HepG2 (cell line): ENCODE data around the gene SMARCD1. TPM values are rescaled to one million over a fixed set of nuclear protein-coding genes. Genes with fewer than 3 reads are reported as not detected.

ENCODE experiments used
- ATF7-NPFF ChIP-seq: sonication (generic); formaldehyde crosslinking; IDR thresholded peaks from 2 replicates; pipeline ENCODE4 v1.8.1; 2023; ENCODE audit warnings: mild to moderate bottlenecking, low read depth, missing genetic modification reagents, moderate library complexity
- BCL3 ChIP-seq: sonication (generic); formaldehyde crosslinking; IDR thresholded peaks from 2 replicates; pipeline ENCODE4 v1.5.1; 2020; ENCODE audit warnings: mild to moderate bottlenecking, missing genetic modification reagents, moderate library complexity
- JUN ChIP-seq: sonication (generic); formaldehyde crosslinking; IDR thresholded peaks from 2 replicates; pipeline ENCODE4 v1.4.0; 2020; ENCODE audit warnings: mild to moderate bottlenecking, missing genetic modification reagents
- PBX3 ChIP-seq: sonication (generic); formaldehyde crosslinking; IDR thresholded peaks from 2 replicates; pipeline ENCODE4 v1.8.1; 2023; ENCODE audit warnings: missing genetic modification reagents, inconsistent platforms, borderline replicate concordance
- RBM22 ChIP-seq: fragments of 200-400 bp; formaldehyde crosslinking; optimal IDR thresholded peaks from 2 replicates; pipeline ENCODE3; 2017; ENCODE audit warnings: mild to moderate bottlenecking, low read length, moderate library complexity
- RFX3 ChIP-seq: IDR thresholded peaks from 2 replicates; pipeline ENCODE4 v1.6.1; 2016; ENCODE audit warnings: missing biosample characterization, missing genetic modification reagents
- SIN3A ChIP-seq: IDR thresholded peaks from 2 replicates; pipeline ENCODE4 v1.6.1; 2011; ENCODE audit warnings: low read depth, mild to moderate bottlenecking, control low read depth, low read length, borderline replicate concordance
- SRSF4 ChIP-seq: fragments of 200-400 bp; formaldehyde crosslinking; IDR thresholded peaks from one replicate; pipeline ENCODE4 v1.6.1; 2018; ENCODE audit warnings: mild to moderate bottlenecking, low read depth, low read length, moderate library complexity; ENCODE audit not compliant: poor library complexity, severe bottlenecking
- THAP11 ChIP-seq: IDR thresholded peaks from 2 replicates; pipeline ENCODE4 v1.6.1; 2016; ENCODE audit warnings: missing biosample characterization, missing genetic modification reagents
- TP53 ChIP-seq: sonication (generic); formaldehyde crosslinking; conservative IDR thresholded peaks from 2 replicates; pipeline ENCODE4 v1.4.0; 2020; ENCODE audit warnings: missing genetic modification reagents
- ZFP36L2 ChIP-seq: sonication (generic); formaldehyde crosslinking; IDR thresholded peaks from 2 replicates; pipeline ENCODE4 v1.4.0; 2020; ENCODE audit warnings: missing genetic modification reagents
- ZNF138 ChIP-seq: sonication (generic); formaldehyde crosslinking; IDR thresholded peaks from 2 replicates; pipeline ENCODE4 v1.5.0; 2020; ENCODE audit warnings: mild to moderate bottlenecking, low read depth, missing genetic modification reagents
- ZNF382 ChIP-seq: sonication (generic); formaldehyde crosslinking; IDR thresholded peaks from 2 replicates; pipeline ENCODE4 v1.5.0; 2020; ENCODE audit warnings: missing genetic modification reagents, mild to moderate bottlenecking, borderline replicate concordance
- ZNF570 ChIP-seq: sonication (generic); formaldehyde crosslinking; IDR thresholded peaks from 2 replicates; pipeline ENCODE4 v1.4.0; 2020; ENCODE audit warnings: mild to moderate bottlenecking, missing genetic modification reagents, borderline replicate concordance
- ZNF572 ChIP-seq: sonication (generic); formaldehyde crosslinking; IDR thresholded peaks from 2 replicates; pipeline ENCODE4 v1.5.1; 2020; ENCODE audit warnings: mild to moderate bottlenecking, missing genetic modification reagents
- ZNF597 ChIP-seq: sonication (generic); formaldehyde crosslinking; IDR thresholded peaks from 2 replicates; pipeline ENCODE4 v1.5.0; 2020; ENCODE audit warnings: missing genetic modification reagents
- ZNF891 ChIP-seq: sonication (generic); formaldehyde crosslinking; IDR thresholded peaks from 2 replicates; pipeline ENCODE4 v1.5.0; 2020; ENCODE audit warnings: mild to moderate bottlenecking, missing genetic modification reagents
- polyA plus RNA-seq, 8 experiments: library from polyadenylated mRNA; depleted of rRNA in 3 of 8; stranded (reverse) in 7 of 8; unstranded in 1 of 8; fragments of >200 nt; fragmentation: Illumina TruSeq in 4 of 8; extraction: Trizol in 4 of 8; gene quantifications; 2 replicates each; pipeline versions ENCODE4 v1.2.1 to v1.2.3, GENCODE V29; 2011 to 2016; ENCODE audit warnings: low read depth in 4 of 8, missing spikeins in 1 of 8, mixed read lengths in 1 of 8; ENCODE audit not compliant: insufficient read depth in 1 of 8
- total RNA-seq, 5 experiments: library from RNA; depleted of rRNA; stranded (reverse); fragments of >200 nt; fragmentation: Illumina TruSeq; extraction: Trizol; gene quantifications; 2 replicates each; pipeline ENCODE4 v1.2.3, GENCODE V29; 2016; ENCODE audit warnings: low read depth in 1 of 5
- TF ChIP-seq, protein P1 (sequence below): sonication (generic); formaldehyde crosslinking; IDR thresholded peaks from 2 replicates; pipeline ENCODE4 v1.5.0; 2020; ENCODE audit warnings: missing genetic modification reagents, mild to moderate bottlenecking, borderline replicate concordance
- TF ChIP-seq, protein P2 (sequence below): conservative IDR thresholded peaks from 2 replicates; pipeline ENCODE4 v1.6.1; 2018; ENCODE audit warnings: missing genetic modification reagents
- TF ChIP-seq, protein P3 (sequence below): IDR thresholded peaks from 2 replicates; pipeline ENCODE4 v1.6.1; 2012; ENCODE audit warnings: low read depth, low read length, improper control_type of control experiment
- TF ChIP-seq, protein P4 (sequence below): IDR thresholded peaks from 2 replicates; pipeline ENCODE4 v1.6.1; 2016; ENCODE audit warnings: low read depth

Gene SMARCD1
- total and polyA plus RNA-seq, 2 of the 13 experiments (the other 11 are each of a cell fraction or from before 2014, with no cell fraction given): 51.7 to 54.6 TPM

GRCh38 chr12:50110127-50110761, 25.1 kb downstream of the SMARCD1 start (continued):
- TF ChIP-seq, protein P1, sequence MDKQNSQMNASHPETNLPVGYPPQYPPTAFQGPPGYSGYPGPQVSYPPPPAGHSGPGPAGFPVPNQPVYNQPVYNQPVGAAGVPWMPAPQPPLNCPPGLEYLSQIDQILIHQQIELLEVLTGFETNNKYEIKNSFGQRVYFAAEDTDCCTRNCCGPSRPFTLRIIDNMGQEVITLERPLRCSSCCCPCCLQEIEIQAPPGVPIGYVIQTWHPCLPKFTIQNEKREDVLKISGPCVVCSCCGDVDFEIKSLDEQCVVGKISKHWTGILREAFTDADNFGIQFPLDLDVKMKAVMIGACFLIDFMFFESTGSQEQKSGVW (CRISPR knock-in tag): no peak
- TF ChIP-seq, protein P2, sequence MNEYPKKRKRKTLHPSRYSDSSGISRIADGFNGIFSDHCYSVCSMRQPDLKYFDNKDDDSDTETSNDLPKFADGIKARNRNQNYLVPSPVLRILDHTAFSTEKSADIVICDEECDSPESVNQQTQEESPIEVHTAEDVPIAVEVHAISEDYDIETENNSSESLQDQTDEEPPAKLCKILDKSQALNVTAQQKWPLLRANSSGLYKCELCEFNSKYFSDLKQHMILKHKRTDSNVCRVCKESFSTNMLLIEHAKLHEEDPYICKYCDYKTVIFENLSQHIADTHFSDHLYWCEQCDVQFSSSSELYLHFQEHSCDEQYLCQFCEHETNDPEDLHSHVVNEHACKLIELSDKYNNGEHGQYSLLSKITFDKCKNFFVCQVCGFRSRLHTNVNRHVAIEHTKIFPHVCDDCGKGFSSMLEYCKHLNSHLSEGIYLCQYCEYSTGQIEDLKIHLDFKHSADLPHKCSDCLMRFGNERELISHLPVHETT: peak; percentile 9; the same call in 1 of the 2 replicates
- TF ChIP-seq, protein P3, sequence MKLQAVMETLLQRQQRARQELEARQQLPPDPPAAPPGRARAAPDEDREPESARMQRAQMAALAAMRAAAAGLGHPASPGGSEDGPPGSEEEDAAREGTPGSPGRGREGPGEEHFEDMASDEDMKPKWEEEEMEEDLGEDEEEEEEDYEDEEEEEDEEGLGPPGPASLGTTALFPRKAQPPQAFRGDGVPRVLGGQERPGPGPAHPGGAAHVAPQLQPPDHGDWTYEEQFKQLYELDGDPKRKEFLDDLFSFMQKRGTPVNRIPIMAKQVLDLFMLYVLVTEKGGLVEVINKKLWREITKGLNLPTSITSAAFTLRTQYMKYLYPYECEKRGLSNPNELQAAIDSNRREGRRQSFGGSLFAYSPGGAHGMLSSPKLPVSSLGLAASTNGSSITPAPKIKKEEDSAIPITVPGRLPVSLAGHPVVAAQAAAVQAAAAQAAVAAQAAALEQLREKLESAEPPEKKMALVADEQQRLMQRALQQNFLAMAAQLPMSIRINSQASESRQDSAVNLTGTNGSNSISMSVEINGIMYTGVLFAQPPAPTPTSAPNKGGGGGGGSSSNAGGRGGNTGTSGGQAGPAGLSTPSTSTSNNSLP: no peak
- TF ChIP-seq ZNF570 (CRISPR knock-in tag) (no peak), ZNF138 (CRISPR knock-in tag) (no peak), TP53 (CRISPR knock-in tag) (no peak), RFX3 (CRISPR knock-in tag) (no peak), RBM22 (no peak), SIN3A (0 out of 2 replicates have a peak, but pooled peaks have one; percentile 44), ZNF891 (no peak), JUN (CRISPR knock-in tag) (no peak), THAP11 (CRISPR knock-in tag) (peak; percentile 32), PBX3 (CRISPR knock-in tag) (no peak), ZFP36L2 (CRISPR knock-in tag) (no peak), ZNF572 (no peak), SRSF4 (no peak), ATF7-NPFF (CRISPR knock-in tag) (no peak), BCL3 (no peak), ZNF382 (CRISPR knock-in tag) (no peak), ZNF597 (CRISPR knock-in tag) (no peak)
- TF ChIP-seq, protein P4, sequence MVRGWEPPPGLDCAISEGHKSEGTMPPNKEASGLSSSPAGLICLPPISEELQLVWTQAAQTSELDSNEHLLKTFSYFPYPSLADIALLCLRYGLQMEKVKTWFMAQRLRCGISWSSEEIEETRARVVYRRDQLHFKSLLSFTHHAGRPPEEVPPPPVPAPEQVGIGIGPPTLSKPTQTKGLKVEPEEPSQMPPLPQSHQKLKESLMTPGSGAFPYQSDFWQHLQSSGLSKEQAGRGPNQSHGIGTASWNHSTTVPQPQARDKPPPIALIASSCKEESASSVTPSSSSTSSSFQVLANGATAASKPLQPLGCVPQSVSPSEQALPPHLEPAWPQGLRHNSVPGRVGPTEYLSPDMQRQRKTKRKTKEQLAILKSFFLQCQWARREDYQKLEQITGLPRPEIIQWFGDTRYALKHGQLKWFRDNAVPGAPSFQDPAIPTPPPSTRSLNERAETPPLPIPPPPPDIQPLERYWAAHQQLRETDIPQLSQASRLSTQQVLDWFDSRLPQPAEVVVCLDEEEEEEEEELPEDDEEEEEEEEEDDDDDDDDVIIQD (CRISPR knock-in tag): no peak; the same call in 1 of the 2 replicates
